ENCODE data around the gene ARHGEF1.
A peak's percentile ranks its signal among the peaks of the same experiment; 100 is the strongest.

- TF ChIP-seq, protein P1, sequence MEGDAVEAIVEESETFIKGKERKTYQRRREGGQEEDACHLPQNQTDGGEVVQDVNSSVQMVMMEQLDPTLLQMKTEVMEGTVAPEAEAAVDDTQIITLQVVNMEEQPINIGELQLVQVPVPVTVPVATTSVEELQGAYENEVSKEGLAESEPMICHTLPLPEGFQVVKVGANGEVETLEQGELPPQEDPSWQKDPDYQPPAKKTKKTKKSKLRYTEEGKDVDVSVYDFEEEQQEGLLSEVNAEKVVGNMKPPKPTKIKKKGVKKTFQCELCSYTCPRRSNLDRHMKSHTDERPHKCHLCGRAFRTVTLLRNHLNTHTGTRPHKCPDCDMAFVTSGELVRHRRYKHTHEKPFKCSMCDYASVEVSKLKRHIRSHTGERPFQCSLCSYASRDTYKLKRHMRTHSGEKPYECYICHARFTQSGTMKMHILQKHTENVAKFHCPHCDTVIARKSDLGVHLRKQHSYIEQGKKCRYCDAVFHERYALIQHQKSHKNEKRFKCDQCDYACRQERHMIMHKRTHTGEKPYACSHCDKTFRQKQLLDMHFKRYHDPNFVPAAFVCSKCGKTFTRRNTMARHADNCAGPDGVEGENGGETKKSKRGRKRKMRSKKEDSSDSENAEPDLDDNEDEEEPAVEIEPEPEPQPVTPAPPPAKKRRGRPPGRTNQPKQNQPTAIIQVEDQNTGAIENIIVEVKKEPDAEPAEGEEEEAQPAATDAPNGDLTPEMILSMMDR (IDR thresholded peaks at IDR 0.05; ENCODE audit: low read depth, low read length), result peak; percentile 19
- TF ChIP-seq, protein P2, sequence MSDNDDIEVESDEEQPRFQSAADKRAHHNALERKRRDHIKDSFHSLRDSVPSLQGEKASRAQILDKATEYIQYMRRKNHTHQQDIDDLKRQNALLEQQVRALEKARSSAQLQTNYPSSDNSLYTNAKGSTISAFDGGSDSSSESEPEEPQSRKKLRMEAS (IDR thresholded peaks at IDR 0.05; ENCODE audit: low read depth, low read length), result no peak
- no peak for TF ChIP-seq POLR2A (IDR thresholded peaks at IDR 0.05; ENCODE audit: extremely low read depth, insufficient read length)
Observed at GRCh38 chr19:41895745-41896580, 13.0 kb downstream of the ARHGEF1 start.
